Epithelial cell of proximal tubule (primary cell): Measurements from ENCODE around the gene CYSTM1. TPM values are rescaled to one million over a fixed set of nuclear protein-coding genes. Genes with fewer than 3 reads are reported as not detected.
A peak's percentile ranks its signal among the peaks of the same experiment; 100 is the strongest.

Experiments used
- DNase-seq: peaks from one replicate; pipeline ENCODE4 v3.0.0-alpha.2; 2011; ENCODE audit warnings: low read depth
- H3K4me3 ChIP-seq: 2 replicates; pipeline ENCODE4 v1.5.1; 2011; ENCODE audit warnings: low read depth, mild to moderate bottlenecking, low read length
- total RNA-seq: library from RNA; depleted of rRNA; stranded (reverse); fragments of >200 nt; gene quantifications from 2 replicates; pipeline ENCODE4 v1.2.3, GENCODE V29; 2015
- TF ChIP-seq, protein P1 (sequence below): conservative IDR thresholded peaks from 2 replicates; pipeline ENCODE4 v1.5.1; 2012; ENCODE audit warnings: low read depth, mild to moderate bottlenecking, low read length

The CYSTM1 gene
- total RNA-seq, 1 donor from 2014 or later = 161 TPM

DNA sequence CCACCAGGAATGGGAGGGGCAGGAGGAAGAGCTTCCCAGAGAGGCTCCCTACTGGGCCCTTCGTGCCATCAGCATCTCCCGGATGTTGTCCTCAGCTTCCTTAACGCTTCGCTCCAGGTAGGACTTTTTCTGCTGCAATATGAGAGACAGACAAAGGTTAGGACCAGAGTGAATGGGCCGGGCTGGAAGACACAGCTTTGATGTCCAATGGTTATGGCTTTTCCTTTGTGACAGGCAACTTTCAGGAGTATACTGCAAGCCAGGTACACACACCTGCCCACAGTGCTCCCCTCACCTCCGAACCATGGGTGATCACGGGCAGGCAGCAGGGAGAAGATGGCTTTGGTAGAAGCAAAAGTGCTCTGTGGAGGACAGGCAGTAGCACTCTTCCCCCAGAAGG is 70.9 kb downstream of the CYSTM1 start:
- DNase-seq = no peak
- TF ChIP-seq, protein P1, sequence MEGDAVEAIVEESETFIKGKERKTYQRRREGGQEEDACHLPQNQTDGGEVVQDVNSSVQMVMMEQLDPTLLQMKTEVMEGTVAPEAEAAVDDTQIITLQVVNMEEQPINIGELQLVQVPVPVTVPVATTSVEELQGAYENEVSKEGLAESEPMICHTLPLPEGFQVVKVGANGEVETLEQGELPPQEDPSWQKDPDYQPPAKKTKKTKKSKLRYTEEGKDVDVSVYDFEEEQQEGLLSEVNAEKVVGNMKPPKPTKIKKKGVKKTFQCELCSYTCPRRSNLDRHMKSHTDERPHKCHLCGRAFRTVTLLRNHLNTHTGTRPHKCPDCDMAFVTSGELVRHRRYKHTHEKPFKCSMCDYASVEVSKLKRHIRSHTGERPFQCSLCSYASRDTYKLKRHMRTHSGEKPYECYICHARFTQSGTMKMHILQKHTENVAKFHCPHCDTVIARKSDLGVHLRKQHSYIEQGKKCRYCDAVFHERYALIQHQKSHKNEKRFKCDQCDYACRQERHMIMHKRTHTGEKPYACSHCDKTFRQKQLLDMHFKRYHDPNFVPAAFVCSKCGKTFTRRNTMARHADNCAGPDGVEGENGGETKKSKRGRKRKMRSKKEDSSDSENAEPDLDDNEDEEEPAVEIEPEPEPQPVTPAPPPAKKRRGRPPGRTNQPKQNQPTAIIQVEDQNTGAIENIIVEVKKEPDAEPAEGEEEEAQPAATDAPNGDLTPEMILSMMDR = no peak

GRCh38 chr5:140246378-140247122 is 71.6 kb downstream of the CYSTM1 start:
- DNase-seq = no peak
- TF ChIP-seq, protein P1 = no peak
- H3K4me3 ChIP-seq = no peak overlapping the region

More for the DNA sequence above, 70.9 kb downstream of the CYSTM1 start:
- no peak overlapping the region for H3K4me3 ChIP-seq

GRCh38 chr5:140248414-140248813 is 73.4 kb downstream of the CYSTM1 start:
- DNase-seq = no peak
- TF ChIP-seq, protein P1 = no peak
- H3K4me3 ChIP-seq = no peak overlapping the region

DNA sequence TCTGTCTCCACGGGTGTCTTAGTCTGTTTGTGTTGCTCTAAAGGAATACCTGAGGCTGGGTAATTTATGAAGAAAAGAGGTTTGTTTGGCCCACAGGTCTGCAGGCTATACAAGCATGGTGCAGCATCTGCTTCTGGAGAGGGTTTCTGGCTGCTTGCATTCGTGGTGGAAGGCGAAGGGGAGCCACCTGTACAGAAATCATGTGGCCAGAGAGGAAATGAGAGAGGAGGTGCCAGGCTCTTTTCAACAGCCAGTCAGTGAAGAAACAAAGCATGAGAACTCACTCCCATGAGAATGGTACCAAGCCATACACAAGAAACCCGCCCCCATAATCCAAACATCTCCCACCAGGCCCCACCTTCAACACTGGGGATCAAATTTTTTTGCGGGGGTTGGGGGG is 74.5 kb downstream of the CYSTM1 start:
- TF ChIP-seq, protein P1 = no peak
- DNase-seq = no peak
- no peak overlapping the region for H3K4me3 ChIP-seq

DNA sequence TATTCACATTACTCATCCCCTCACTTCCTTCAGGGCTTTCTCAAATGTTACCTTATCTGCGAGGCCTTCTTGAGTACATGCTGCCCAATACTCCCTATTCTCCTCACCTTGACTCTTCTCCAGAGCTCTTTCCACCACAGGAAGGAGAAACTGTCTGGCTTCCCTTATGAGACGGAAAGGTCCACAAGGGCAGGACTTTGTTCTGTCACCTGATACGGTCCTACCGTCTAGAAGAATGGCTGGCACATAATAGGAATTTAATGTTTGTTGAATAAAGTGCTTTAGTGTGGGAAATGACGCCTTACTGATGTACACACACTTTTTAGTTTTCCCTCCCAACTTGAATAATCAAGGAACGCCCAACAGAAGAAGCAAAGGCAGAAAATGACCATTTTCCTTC is 75.4 kb downstream of the CYSTM1 start:
- no peak overlapping the region for H3K4me3 ChIP-seq
- TF ChIP-seq, protein P1 = no peak
- DNase-seq = no peak

DNA sequence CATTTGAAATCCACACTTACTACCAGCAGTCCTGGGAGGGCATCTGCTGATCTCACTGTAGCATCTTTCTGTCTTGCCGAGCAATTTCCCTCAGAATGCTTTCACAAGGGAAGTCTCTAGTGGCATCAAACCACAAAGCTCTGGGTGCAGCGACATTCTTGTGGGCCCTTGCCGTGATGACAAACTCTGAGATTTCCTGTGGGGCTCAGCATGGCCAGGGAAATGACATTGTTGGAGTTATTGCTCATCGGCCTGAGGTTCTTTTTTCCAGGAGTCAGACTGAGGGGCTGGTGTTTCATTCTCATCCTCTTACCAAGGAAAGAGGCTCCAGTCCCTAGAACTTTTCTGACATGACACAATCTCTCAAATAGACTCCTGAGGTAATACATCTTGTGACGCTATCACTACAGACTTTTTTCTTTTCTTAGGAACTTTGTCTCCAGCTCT is 76.6 kb downstream of the CYSTM1 start:
- H3K4me3 ChIP-seq = no peak overlapping the region
- TF ChIP-seq, protein P1 = no peak
- peak; percentile 50 for DNase-seq

DNA sequence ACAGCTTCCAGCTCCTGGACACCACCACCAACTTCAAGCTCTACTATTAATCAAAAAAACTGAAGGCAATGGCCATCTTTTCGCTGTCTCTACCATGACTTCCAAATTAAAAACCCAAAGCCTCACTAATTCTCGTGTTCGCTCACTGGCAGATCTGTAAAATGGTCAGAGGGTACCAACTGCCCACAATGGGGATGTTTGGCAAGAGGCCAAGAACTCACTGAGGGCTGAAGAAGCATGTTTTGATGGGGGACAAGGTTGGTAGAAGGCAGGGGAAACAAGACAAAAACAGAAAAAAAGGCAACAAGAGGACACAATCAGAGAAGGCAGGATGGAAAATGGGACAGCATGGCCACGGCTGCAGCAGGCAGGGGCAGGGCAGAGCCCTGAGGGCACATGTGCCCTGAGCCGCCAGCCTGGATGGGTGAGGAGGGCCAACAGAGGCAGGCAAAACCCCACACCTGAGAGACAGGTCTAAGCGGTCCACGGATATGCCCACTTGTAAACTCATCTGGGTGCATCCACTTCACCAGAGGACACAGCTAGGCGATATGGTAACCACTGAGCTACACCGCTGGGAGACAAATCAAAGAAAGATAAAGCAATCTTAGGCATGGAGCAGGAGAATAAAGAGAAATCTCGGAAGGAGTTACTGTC is 77.6 kb downstream of the CYSTM1 start:
- H3K4me3 ChIP-seq = no peak overlapping the region
- no peak for DNase-seq
- TF ChIP-seq, protein P1 = no peak
